Endothelial cell (in vitro differentiated cells): Measurements from ENCODE around the gene RSPO3. TPM values are rescaled to one million over a fixed set of nuclear protein-coding genes. Genes with fewer than 3 reads are reported as not detected.

Source experiments
- DNase-seq: peaks from one replicate; pipeline ENCODE4 v3.0.0; 2021; ENCODE audit warnings: low spot score
- H3K27ac Mint-ChIP-seq: one replicate; pipeline ENCODE4 v1.8.0; 2021; ENCODE audit warnings: mixed read lengths, inconsistent platforms; ENCODE audit not compliant: unreplicated experiment
- H3K27me3 Mint-ChIP-seq: one replicate; pipeline ENCODE4 v1.8.0; 2021; ENCODE audit warnings: mild to moderate bottlenecking, moderate library complexity, mixed read lengths, inconsistent platforms; ENCODE audit not compliant: unreplicated experiment
- H3K36me3 Mint-ChIP-seq: one replicate; pipeline ENCODE4 v1.8.0; 2021; ENCODE audit warnings: mild to moderate bottlenecking, low read depth, mixed read lengths, inconsistent platforms; ENCODE audit not compliant: unreplicated experiment
- H3K4me1 Mint-ChIP-seq: one replicate; pipeline ENCODE4 v1.8.0; 2021; ENCODE audit warnings: mild to moderate bottlenecking, mixed read lengths, inconsistent platforms; ENCODE audit not compliant: unreplicated experiment
- H3K4me3 Mint-ChIP-seq: one replicate; pipeline ENCODE4 v1.8.0; 2021; ENCODE audit warnings: mild to moderate bottlenecking, mixed read lengths, inconsistent platforms; ENCODE audit not compliant: unreplicated experiment
- H3K9me3 Mint-ChIP-seq: one replicate; pipeline ENCODE4 v1.8.0; 2021; ENCODE audit warnings: mixed read lengths, inconsistent platforms; ENCODE audit not compliant: unreplicated experiment
- total RNA-seq: library from RNA; stranded (reverse); fragmentation: NEBNext Ultra II Directional; extraction: Animal tissue kit (Norgen Biotek cat#: 25700); gene quantifications from one replicate; pipeline ENCODE4 v1.2.1, GENCODE V29; 2021; ENCODE audit not compliant: unreplicated experiment
- TF ChIP-seq, protein P1 (sequence below): fragments of 200-600 bp; sonication (generic); IDR thresholded peaks from one replicate; pipeline ENCODE4 v1.5.0; 2021; ENCODE audit warnings: antibody characterized with exemption; ENCODE audit not compliant: unreplicated experiment

The RSPO3 gene
- total RNA-seq, 1 donor from 2014 or later: 0.59 TPM

GRCh38 chr6:127121637-127121960, 3.1 kb downstream of the RSPO3 start:
- peak overlapping the region; percentile 77 for H3K27ac Mint-ChIP-seq
- H3K36me3 Mint-ChIP-seq: no peaks in the 10 kb centered on the region
- H3K9me3 Mint-ChIP-seq: no peaks in the 10 kb centered on the region
- peaks cover 12% of the 10 kb centered on the region for H3K27me3 Mint-ChIP-seq
- H3K4me3 Mint-ChIP-seq: peak overlapping the region; percentile 81
- no peak for DNase-seq
- TF ChIP-seq, protein P1, sequence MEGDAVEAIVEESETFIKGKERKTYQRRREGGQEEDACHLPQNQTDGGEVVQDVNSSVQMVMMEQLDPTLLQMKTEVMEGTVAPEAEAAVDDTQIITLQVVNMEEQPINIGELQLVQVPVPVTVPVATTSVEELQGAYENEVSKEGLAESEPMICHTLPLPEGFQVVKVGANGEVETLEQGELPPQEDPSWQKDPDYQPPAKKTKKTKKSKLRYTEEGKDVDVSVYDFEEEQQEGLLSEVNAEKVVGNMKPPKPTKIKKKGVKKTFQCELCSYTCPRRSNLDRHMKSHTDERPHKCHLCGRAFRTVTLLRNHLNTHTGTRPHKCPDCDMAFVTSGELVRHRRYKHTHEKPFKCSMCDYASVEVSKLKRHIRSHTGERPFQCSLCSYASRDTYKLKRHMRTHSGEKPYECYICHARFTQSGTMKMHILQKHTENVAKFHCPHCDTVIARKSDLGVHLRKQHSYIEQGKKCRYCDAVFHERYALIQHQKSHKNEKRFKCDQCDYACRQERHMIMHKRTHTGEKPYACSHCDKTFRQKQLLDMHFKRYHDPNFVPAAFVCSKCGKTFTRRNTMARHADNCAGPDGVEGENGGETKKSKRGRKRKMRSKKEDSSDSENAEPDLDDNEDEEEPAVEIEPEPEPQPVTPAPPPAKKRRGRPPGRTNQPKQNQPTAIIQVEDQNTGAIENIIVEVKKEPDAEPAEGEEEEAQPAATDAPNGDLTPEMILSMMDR: no peak
- peaks cover 19% of the 10 kb centered on the region for H3K4me1 Mint-ChIP-seq

DNA sequence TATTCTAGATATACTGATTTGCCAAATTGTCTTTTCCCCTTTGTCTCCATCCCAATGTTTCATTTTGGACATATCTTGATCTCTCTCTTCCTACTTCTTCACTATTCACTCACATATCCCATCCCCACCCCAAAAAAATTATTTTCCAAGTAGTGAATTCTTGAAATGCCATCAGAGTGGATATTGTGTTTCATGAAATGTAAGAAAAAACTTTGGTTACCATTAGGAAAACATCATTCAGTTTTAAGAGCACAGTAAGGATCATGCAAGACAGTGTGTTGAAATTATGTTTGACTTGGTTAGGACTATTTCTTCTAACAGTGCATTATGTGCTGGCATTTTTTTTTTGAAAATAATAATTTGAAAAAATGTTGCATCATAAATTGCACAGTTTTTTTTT, 5.7 kb downstream of the RSPO3 start:
- DNase-seq: no peak
- TF ChIP-seq, protein P1: no peak
- Mint-ChIP-seq H3K27ac (no peak overlapping the region), H3K4me3 (no peak overlapping the region), H3K27me3 (peaks cover 6% of the 10 kb centered on the region), H3K4me1 (peaks cover 12% of the 10 kb centered on the region), H3K9me3 (no peaks in the 10 kb centered on the region), H3K36me3 (no peaks in the 10 kb centered on the region)

DNA sequence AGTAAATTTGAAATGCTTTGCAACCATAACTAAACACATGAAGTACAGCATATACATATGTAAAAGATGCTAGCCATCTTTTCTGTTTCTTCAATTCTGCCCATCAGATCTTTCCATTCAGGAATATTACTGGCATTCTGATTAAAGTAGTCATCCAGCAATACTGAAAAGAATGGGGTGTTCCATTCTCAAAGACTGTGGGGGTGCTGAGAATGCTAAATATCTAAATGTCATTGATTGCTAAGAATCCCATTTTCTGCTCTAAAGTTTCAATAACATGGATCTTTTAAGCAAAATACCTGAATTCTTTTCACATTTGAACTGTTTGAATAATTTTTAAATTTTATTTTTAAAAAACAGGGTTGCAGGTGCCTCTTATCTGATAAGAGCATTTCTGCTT, 6.2 kb downstream of the RSPO3 start:
- Mint-ChIP-seq H3K4me1 (peaks cover 12% of the 10 kb centered on the region), H3K36me3 (no peaks in the 10 kb centered on the region), H3K27me3 (peaks cover 6% of the 10 kb centered on the region), H3K4me3 (no peak overlapping the region), H3K9me3 (no peaks in the 10 kb centered on the region), H3K27ac (no peak overlapping the region)
- TF ChIP-seq, protein P1: no peak
- no peak for DNase-seq

DNA sequence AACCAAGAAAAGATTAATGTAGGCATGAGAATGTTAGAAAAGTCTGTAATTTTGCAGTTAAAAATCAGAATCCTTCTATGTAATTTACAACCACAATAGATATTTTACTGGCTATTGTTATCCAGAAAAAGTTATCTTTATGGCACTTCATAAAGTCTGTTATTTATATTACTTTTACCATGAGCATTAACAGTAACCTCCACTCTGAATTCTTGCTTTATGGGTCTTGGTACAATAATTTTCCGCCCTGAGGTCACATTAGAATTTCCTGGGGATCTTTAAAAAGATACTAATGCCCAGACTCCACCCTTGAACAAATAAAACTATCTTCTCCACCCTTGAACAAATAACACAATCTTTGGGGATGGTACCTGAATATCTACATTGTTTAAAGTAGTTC, 9.6 kb downstream of the RSPO3 start:
- Mint-ChIP-seq H3K4me1 (no peaks in the 10 kb centered on the region), H3K4me3 (no peak overlapping the region), H3K9me3 (no peaks in the 10 kb centered on the region), H3K27me3 (no peaks in the 10 kb centered on the region), H3K36me3 (no peaks in the 10 kb centered on the region), H3K27ac (no peak overlapping the region)
- TF ChIP-seq, protein P1: no peak
- DNase-seq: no peak

- H3K4me1 Mint-ChIP-seq: no peaks in the 10 kb centered on the region
Measured at GRCh38 chr6:127129251-127129650, 10.8 kb downstream of the RSPO3 start.

More at GRCh38 chr6:127129251-127129650, 10.8 kb downstream of the RSPO3 start:
- no peaks in the 10 kb centered on the region for H3K27me3 Mint-ChIP-seq
- TF ChIP-seq, protein P1: no peak
- H3K4me3 Mint-ChIP-seq: no peak overlapping the region
- H3K27ac Mint-ChIP-seq: no peak overlapping the region
- no peaks in the 10 kb centered on the region for H3K36me3 Mint-ChIP-seq
- no peak for DNase-seq
- H3K9me3 Mint-ChIP-seq: no peaks in the 10 kb centered on the region
